Esophagus squamous epithelium (tissue), 5 donors: ENCODE results near the gene NEU4. TPM values are rescaled to one million over a fixed set of nuclear protein-coding genes. Genes with fewer than 3 reads are reported as not detected.

Source experiments
- DNase-seq: peaks from one replicate; lab custom pipeline; 2025; lab: John Stamatoyannopoulos, UW
- H3K27ac ChIP-seq, 4 donors: fragments of 200-600 bp; sonication (generic); one replicate each; pipeline ENCODE4 v1.5.1; 2016 to 2019; ENCODE audit warnings: mild to moderate bottlenecking in 1 of 4
- H3K27me3 ChIP-seq, 4 donors: fragments of 200-600 bp; sonication (generic); 1 replicate in 3 of 4; 2 replicates in 1 of 4; pipeline versions ENCODE4 v1.5.1 to v1.6.0; 2017 to 2021; ENCODE audit warnings: antibody characterized with exemption in 1 of 4
- H3K36me3 ChIP-seq, 3 donors: fragments of 200-600 bp; sonication (generic); one replicate each; pipeline ENCODE4 v1.5.1; 2016 to 2019
- H3K4me1 ChIP-seq, 3 donors: fragments of 200-600 bp; sonication (generic); one replicate each; pipeline ENCODE4 v1.5.1; 2017 to 2019
- H3K4me3 ChIP-seq, 4 donors: fragments of 200-600 bp; sonication (generic); 1 replicate in 3 of 4; 2 replicates in 1 of 4; pipeline ENCODE4 v1.5.1; 2016 to 2019; ENCODE audit warnings: mild to moderate bottlenecking in 2 of 4, moderate library complexity in 1 of 4
- H3K9me3 ChIP-seq, 3 donors: fragments of 200-600 bp; sonication (generic); one replicate each; pipeline ENCODE4 v1.5.1; 2016 to 2019
- POLR2A ChIP-seq, 4 donors: fragments of 450-650 bp; IDR thresholded peaks; one replicate each; pipeline ENCODE4 v1.6.1; 2017; ENCODE audit warnings: antibody characterized with exemption in 4 of 4, mild to moderate bottlenecking in 4 of 4, moderate library complexity in 3 of 4
- WGBS, 2 donors: methylation state at CpG; one replicate each; pipeline ENCODE4 v1.1.5; 2018; 5-methylcytosine and 5-hydroxymethylcytosine counted together
- intact Hi-C: fragments of 100-400 bp; cut with DNase I; formaldehyde crosslinking; loops from one replicate; pipeline ENCODE4 v1.15.0; 2022
- total RNA-seq, 4 donors: library from RNA; depleted of rRNA; stranded (reverse); fragments of >200 nt; gene quantifications; one replicate each; pipeline ENCODE4 v1.1.0, GENCODE V29; 2016
- TF ChIP-seq, protein P1 (sequence below), 6 experiments: fragments of 450-650 bp in 4 of 6; fragments of 200-600 bp in 2 of 6; sonication (generic) in 2 of 6; IDR thresholded peaks; one replicate each; pipeline ENCODE4 v1.5.1; 2016 to 2019; ENCODE audit warnings: antibody characterized with exemption in 6 of 6, mild to moderate bottlenecking in 4 of 6, moderate library complexity in 4 of 6
- donor health status: DM: yes; HTN: yes; CAD: no.

The NEU4 gene
- total RNA-seq, 4 donors from 2014 or later, result not detected

DNA sequence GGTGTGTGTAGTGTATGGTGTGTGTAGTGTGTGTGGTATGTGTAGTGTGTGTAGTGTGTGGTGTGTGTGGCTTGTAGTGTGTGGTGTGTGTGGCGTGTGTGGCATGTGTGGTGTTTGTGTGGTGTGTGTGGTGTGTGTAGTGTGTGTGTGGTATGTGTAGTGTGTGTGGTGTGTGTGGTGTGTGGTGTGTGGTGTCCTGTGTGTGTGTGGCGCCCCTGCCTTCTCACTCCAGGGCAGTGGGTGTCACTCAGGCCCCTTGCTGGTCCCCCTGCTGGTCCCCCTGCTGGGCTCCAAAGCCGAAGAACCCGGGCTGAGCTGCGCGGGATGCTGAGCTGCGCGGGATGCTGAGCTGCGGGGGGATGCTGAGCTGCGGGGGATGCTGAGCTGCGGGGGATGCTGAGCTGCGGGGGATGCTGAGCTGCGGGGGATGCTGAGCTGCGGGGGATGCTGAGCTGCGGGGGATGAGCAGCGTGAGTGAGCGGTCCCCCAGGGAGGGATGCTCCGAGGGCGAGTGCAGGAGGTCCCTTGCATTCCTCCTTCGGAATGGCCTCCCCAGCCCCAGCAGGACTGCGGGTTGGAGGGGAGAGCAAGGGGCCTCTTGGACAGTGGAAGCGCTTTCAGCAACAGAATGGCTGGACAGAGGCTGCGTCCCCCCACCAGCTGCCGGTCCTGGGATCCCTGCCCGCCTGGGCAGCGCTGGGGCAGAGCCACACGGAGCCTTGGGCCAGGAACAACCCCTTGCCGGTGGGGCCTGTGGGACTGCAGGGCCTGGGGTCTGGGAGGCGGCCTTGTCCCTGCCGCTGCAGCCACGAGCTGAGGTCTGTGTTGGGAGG, 57.2 kb downstream of the NEU4 start:
- Histone ChIP-seq H3K4me3 (no peak overlapping the region), H3K27ac (no peak overlapping the region), H3K36me3 (no peaks in the 10 kb centered on the region), H3K9me3 (no peaks in the 10 kb centered on the region), H3K27me3 (peaks cover 0 to 94% (median 4%) of the 10 kb centered on the region in 4 donors), H3K4me1 (peaks cover 0 to 36% (median 3%) of the 10 kb centered on the region in 3 donors)
- no peak for TF ChIP-seq POLR2A (IDR thresholded peaks at IDR 0.05)
- TF ChIP-seq, protein P1, sequence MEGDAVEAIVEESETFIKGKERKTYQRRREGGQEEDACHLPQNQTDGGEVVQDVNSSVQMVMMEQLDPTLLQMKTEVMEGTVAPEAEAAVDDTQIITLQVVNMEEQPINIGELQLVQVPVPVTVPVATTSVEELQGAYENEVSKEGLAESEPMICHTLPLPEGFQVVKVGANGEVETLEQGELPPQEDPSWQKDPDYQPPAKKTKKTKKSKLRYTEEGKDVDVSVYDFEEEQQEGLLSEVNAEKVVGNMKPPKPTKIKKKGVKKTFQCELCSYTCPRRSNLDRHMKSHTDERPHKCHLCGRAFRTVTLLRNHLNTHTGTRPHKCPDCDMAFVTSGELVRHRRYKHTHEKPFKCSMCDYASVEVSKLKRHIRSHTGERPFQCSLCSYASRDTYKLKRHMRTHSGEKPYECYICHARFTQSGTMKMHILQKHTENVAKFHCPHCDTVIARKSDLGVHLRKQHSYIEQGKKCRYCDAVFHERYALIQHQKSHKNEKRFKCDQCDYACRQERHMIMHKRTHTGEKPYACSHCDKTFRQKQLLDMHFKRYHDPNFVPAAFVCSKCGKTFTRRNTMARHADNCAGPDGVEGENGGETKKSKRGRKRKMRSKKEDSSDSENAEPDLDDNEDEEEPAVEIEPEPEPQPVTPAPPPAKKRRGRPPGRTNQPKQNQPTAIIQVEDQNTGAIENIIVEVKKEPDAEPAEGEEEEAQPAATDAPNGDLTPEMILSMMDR (IDR thresholded peaks at IDR 0.05), result no peak
- 40 to 71% methylated on average over 2 to 3 of the region's 31 CpGs for WGBS, 2 donors
- intact Hi-C loops, result no loop called here
- no peak for DNase-seq

Other genes starting within 250 kb of the NEU4 start
- 10 to 100 TPM; 40.7 to 53.2 (median 46.4) TPM for gene THAP4, start 172.0 kb upstream of the NEU4 start, total RNA-seq
- 10 to 100 TPM; 33.0 to 60.9 (median 45.6) TPM for gene ATG4B, start 171.5 kb upstream of the NEU4 start, total RNA-seq
- gene DTYMK, start 122.4 kb upstream of the NEU4 start, total RNA-seq, result 10 to 100 TPM; 14.6 to 40.3 (median 21.9) TPM
- gene ING5, start 107.2 kb upstream of the NEU4 start, total RNA-seq, result 10 to 100 TPM; 10.4 to 39.3 (median 18.8) TPM
- gene D2HGDH, start 74.6 kb upstream of the NEU4 start, total RNA-seq, result 10 to 100 TPM; 16.9 to 33.4 (median 23.6) TPM
- gene GAL3ST2, start 32.4 kb upstream of the NEU4 start, total RNA-seq, result under 1 TPM in 1 of 4 donors, not detected in 3; 0.38 TPM
- gene PDCD1, start 49.7 kb downstream of the NEU4 start, total RNA-seq, result 1 to 10 TPM; 1.2 to 2.5 (median 1.5) TPM
- gene RTP5, start 60.5 kb downstream of the NEU4 start, total RNA-seq, result under 1 TPM in 2 of 4 donors, not detected in 2; 0.12 to 0.19 TPM